HG02678 (cell line): ENCODE data around the gene KIAA0319L.
"Not testable (repeated sequence)": the region's sequence is repeated elsewhere in the genome, so short reads cannot be mapped to it uniquely, and the experiment has no call there.

Experiments used
- ATAC-seq: cut with Tn5 transposase; IDR thresholded peaks from one replicate; pipeline ENCODE4 v1.9.1; 2021; ENCODE audit warnings: mild to moderate bottlenecking, moderate library complexity; ENCODE audit not compliant: unreplicated experiment

The KIAA0319L gene

DNA sequence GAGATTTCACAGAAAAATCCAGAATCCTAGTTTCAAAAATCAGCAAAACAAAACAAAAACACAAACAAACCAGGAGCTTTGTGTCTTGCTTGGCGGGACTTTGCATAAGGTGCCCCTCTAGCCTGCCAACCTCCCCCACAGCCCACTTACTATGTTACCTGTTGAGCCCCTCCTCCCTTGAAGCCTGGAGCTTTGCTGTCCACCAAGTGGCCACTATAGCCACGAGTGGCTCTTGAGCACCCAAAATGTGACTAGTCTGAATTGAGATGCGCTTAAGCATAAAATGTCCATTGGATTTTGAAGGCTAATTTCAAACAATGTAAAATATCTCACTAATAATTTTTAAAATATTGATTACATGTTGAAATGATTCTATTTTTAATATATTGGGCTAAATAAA is 28.1 kb upstream of the KIAA0319L start:
- no peak for ATAC-seq

DNA sequence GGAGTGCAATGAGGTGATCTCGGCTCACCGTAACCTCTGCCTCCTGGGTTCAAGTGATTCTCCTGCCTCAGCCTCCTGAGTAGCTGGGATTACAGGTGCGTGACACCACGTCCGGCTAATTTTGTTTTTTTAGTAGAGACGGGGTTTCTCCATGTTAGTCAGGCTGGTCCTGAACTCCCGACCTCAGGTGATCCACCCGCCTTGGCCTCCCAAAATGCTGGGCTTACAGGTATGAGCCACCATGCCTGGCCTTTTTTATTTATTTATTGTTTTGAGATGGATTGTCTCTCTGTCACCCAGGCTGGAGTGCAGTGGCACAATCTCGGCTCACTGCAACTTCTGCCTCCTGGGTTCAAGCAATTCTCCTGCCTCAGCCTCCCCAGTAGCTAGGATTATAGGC is 24.4 kb upstream of the KIAA0319L start:
- not testable (repeated sequence) for ATAC-seq

DNA sequence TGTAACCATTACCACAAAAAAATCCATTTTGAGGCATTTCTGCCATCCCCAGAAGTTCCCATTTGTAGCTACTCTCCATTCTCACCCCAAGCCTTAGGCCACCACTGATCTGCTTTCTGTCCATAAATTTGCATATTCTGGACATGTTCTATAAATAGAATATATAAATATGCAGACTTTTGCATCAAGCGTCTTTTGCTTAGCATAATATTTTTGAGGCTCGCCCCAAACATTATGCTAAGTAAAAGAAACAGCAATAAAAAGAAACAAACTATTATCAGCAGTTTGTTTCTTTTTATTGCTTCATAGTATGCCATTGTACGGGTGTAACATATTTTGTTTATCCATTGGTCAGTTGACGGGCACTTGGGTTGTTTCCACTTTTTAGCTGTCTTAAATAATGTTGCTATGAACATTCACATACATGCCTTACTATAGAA is 23.8 kb upstream of the KIAA0319L start:
- ATAC-seq, result no peak

DNA sequence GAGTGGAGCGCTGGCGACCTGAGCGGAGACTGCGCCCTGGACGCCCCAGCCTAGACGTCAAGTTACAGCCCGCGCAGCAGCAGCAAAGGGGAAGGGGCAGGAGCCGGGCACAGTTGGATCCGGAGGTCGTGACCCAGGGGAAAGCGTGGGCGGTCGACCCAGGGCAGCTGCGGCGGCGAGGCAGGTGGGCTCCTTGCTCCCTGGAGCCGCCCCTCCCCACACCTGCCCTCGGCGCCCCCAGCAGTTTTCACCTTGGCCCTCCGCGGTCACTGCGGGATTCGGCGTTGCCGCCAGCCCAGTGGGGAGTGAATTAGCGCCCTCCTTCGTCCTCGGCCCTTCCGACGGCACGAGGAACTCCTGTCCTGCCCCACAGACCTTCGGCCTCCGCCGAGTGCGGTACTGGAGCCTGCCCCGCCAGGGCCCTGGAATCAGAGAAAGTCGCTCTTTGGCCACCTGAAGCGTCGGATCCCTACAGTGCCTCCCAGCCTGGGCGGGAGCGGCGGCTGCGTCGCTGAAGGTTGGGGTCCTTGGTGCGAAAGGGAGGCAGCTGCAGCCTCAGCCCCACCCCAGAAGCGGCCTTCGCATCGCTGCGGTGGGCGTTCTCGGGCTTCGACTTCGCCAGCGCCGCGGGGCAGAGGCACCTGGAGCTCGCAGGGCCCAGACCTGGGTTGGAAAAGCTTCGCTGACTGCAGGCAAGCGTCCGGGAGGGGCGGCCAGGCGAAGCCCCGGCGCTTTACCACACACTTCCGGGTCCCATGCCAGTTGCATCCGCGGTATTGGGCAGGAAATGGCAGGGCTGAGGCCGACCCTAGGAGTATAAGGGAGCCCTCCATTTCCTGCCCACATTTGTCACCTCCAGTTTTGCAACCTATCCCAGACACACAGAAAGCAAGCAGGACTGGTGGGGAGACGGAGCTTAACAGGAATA is 20.1 kb upstream of the KIAA0319L start:
- peak; percentile 67 for ATAC-seq

DNA sequence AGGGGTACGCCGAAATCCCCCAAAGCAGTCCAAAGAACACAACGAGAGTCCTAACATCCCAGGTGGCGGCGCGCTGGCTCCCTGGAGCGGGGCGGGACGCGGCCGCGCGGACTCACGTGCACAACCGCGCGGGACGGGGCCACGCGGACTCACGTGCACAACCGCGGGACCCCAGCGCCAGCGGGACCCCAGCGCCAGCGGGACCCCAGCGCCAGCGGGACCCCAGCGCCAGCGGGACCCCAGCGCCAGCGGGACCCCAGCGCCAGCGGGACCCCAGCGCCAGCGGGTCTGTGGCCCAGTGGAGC is 19.5 kb upstream of the KIAA0319L start:
- not testable (repeated sequence) for ATAC-seq

DNA sequence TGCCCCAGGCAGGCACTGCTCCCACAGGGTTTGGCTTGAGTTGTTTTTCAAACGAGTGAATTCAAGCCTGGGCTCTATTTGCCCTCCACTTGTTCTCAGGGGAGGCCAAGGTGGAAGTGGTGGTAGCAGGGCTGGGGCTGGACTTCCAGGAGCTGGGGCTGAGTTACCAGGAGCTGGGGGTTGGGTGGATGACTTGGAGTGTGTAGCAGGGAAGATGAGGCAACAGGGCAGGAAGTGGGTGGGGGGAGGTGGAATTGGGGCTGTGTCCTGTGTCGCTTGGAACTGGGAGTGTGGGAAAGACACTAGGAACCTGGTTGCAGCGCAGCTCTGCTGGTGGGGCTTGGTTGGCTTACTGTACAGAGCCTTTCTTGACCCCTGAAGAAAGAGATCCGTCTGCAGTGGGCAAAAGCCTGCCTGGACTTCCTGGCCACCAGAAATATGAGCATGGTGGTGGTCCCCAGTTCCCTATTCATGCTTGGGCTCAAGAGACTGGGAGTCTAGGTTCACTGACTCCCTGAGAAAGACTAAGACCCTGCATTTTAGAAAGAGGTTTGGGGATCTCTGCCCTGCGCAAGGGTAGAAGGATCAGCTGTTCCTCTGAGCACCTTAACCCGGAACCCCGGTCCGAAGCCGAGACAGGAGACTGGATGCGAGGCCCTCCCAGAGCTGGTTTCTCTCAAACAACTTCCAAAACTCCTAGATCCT is 19.0 kb upstream of the KIAA0319L start:
- no peak for ATAC-seq

DNA sequence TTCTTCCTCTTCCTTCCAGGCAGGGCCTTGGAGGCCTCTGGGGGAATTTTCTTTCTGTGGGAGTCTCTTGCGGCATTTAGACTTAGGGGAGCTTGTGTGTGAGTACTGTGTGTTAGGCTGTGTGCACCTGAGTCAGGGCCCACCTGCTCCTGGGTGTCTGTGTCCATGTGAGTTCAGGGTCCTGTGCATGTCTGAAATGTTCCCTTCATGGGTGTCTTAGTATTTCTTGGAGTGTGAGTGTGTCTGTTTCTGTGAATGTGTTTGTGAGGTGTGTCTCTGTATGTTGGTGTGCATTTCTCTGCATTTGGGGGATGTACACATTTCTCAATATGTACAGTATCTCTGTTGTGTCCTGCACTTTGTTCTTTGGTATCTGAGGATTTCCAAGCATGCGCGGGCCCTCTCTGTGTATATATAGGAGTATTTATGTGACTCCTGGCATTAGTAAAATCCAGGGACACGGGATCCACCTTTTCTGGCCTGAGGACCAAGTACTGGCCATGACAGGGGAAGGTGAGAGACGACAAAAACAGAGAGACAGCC is 18.3 kb upstream of the KIAA0319L start:
- no peak for ATAC-seq

DNA sequence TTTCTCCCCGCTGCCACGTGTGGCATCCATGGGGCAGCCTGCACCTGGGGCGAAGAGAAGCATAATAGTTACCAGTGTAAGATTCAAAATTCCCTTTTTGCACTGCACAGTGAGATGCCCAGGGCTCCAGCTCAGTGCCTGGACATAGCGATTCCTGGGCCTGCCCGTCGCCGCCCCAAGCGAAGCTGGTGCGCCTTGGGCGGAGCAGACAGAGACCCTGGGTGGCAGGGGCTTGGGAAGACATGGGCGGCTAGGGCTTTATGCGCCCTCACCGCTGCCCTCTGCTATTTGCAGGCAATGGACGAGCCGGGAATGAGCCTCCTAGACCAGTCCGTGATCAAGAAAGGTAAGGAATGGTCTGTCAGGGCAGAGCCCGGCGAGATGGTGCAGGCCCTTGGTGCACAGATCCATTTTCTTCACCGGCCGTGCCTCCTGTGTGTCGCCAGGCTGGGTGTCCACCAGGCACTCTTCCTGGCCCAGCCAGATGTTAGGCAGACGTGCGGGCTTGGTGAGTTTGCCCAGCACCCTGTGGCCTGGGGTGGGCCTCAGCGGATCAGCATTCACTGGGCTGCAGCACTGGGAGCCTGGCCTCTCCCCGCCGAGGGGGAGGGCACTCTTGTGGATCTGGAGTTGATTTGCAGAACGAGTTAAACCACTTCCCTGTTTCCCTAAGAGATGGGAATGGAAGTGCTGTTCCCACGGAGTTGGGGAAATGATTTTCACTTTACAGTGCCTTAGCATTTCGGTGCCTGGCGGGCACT is 17.6 kb upstream of the KIAA0319L start:
- ATAC-seq, result no peak

DNA sequence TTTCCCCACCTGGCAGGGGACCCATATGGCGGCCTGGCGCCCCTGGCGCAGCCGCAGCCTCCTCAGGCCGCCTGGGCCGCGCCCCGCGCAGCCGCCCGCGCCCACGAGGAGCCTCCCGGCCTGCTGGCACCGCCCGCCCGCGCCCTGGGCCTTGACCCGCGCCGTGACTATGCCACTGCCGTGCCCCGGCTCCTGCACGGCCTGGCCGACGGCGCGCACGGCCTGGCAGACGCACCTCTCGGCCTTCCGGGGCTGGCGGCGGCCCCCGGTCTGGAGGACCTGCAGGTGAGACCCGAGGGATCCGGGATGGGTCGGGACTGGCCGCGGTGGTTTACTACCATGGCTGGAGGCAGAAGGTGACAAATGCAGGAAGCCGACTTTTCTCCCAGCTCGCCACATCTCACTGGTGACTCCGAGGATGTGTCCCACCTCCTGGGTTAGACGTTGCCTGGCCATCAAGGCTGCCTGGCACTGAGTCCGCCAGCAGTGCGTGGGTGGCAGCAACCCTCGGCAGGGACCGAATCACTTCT is 17.0 kb upstream of the KIAA0319L start:
- no peak for ATAC-seq

DNA sequence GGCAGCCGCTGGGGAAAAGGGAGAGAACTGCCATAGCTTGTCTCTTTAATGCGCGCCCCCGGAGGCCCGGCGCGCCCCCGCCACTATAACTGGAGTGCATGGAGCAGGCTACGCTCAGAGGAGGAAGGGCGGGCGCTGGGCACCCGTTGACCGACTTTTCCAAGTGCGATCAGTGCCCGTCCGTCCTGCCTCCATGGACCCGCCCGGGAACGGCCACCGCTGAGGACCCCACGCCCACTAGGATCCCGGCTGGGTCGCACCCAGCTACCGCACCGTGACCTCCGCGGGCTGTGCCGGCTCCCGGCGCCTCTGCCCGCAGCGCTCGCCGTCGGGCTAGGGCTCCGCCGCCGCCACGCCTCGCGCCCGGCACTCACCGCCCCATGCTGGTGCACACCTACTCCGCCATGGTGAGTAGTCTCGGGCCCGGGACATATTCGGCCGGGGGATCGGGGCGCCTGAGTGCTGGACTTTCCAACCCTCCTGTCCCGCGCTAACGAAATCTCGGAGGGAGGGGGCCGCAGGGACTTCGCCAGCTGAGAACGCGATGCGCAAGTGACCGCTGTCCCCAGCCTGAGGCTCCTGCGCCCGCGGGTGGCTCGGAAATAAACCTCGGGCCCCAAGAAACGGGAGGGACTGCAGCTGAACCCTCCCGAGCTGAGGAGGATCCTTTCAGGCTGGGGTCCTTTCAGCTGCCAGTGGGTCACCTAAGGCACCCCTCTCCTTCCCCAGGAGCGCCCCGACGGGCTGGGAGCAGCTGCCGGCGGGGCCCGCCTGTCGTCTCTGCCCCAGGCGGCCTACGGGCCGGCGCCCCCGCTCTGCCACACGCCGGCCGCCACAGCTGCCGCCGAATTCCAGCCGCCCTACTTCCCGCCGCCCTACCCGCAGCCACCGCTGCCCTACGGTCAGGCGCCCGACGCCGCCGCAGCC is 16.3 kb upstream of the KIAA0319L start, which contains the start of gene TFAP2E:
TSS of gene TFAP2E (plus strand) at position 117 of the 927 bp plus-strand sequence. CDS start at position 381, 264 bp downstream.
- no peak for ATAC-seq

DNA sequence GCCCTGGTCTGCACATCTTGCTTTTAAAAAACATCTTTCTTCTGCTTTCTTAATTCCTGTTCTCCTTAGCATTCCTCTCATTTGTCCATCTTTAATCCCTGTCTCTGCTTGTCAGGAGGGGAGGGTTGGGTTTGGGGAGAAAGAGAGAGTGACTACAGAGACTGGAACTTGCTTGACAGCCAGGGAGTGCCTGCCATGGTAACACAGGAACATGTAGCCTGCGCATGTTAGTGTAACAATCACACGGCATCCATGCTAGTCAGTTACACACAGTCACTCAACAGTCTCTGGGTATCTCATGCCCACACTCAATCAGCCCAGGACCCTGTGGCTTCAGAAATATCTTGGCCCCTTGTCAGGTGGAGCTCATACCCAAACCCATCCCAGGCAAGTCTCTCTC is 15.1 kb upstream of the KIAA0319L start:
- no peak for ATAC-seq

DNA sequence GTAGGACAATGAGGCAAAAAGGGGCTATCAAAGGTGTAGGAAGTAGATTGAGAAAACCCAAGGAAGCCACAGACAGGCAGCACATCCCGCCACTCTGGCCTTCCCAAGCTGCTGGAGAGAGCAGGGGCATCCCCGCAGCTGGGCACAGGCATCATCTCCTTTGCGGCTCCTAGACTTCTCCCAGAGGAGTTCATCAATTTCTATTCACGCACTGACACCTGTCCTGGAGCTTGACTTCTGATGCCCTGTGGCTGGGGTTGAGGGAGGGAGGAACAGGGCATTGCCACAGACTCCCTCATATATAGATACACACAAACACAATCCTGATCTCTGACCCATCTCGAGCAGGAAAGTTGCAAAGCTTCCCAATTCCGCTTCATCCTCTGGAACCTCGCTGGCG is 14.1 kb upstream of the KIAA0319L start:
- no peak for ATAC-seq

DNA sequence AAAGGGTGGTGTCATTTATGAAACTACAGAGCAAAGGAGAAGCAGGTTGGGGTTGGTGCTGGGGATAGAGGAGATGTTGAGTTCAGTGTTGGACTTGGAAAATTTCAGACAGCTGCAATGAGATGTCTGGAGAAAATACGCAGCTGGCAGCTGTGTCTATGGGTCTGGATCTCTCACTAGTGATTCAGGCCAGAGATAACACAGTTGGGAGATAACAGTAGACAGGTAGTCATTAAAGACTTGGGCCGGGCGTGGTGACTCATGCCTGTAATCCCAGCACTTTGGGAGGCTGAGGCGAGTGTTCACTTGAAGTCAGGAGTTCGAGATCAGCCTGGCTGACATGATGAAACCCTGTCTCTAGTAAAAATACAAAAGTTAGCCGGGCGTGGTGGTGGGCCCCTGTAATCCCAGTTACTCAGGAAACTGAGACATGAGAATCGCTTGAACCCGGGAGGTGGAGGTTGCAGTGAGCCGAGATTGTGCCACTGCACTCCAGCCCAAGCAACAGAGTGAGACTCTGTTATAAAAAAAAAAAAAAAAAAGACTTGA is 13.5 kb upstream of the KIAA0319L start:
- ATAC-seq, result no peak

DNA sequence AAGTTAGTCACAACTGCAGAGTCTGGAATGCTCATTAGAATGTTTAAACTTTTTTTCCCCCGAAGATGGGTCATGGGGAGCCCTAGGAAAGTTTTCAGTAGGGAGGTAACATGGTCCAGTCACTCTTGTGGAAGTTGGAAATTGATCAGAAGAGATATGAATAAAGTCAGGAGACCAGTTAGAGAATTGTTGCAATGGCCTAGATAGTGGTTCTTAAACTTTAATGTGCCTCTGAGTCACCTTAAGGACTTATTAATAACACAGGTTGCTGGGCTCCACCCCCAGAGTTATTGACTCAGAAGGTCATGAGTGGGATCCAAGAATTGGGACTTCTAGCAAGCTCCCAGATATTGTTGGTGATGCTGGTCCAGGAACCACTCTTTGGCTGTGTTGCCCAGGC is 12.7 kb upstream of the KIAA0319L start:
- no peak for ATAC-seq

DNA sequence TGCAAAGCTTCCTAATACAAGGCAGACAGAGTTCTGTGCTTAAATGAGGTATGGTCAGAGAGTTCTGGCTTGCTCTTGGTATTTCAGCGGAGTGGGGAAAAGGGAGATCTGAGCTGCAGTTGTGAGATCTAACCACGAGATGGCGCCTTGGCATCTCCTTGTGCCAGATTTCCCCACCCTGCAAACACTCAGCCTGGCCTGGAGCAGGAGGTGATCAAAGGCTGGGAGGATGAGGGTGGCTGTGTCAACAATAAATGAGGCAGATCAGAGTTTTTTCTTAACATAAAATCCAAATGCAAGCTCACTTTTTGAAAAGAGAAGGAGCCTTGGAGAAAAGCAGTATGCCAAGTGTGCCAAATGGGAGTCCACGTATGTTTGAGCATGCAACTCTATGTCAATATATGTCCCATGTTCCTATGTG is 11.8 kb upstream of the KIAA0319L start:
- ATAC-seq, result no peak

DNA sequence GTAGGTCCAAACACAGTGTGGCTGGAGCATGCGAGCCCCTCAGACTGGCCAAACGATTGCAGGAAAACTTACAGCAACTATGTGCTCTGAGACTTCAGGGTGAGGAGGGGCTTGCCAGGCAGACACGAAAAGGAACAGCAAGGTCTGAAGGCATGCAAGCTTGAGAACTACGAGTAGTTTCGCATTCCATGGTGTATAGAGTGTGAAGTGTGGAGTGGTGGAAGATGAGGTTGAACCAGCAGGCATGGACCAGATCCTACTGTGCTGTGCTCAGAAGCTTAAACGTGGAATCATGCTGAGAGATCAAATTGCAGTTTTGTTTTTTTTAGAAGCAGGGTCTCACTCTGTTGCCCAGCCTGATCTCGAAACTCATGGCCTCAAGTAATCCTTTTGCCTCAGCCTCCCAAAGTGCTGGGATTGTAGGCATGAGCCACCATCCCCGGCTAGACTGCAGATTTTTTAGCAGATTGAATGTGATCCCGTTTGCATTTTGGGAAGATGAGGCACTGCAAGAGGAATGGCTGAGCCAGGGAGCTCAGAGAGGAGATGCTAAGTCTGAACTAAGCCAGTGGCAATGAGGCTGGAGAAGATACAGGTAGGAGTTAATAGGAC is 10.8 kb upstream of the KIAA0319L start:
- no peak for ATAC-seq

DNA sequence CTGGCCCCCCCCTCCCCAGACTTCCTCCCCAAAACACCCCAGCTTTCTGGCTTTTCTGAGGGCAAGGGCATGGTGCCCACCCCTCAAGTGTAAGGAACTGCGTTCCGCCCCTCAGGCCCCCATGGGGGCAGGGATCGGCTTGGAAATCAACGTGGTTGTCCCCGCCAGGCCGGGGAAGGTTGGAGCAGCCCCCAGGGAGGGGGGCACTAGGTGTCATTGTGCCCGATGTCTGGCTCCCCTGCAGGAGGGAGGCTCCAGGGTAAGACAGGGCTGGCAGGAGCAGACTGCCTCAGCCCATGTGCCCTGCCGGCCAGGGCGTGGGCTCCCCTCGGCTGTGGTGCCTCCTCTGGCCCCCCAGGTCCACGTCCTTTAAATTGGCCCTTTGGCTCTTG is 8.5 kb upstream of the KIAA0319L start:
- ATAC-seq, result no peak

DNA sequence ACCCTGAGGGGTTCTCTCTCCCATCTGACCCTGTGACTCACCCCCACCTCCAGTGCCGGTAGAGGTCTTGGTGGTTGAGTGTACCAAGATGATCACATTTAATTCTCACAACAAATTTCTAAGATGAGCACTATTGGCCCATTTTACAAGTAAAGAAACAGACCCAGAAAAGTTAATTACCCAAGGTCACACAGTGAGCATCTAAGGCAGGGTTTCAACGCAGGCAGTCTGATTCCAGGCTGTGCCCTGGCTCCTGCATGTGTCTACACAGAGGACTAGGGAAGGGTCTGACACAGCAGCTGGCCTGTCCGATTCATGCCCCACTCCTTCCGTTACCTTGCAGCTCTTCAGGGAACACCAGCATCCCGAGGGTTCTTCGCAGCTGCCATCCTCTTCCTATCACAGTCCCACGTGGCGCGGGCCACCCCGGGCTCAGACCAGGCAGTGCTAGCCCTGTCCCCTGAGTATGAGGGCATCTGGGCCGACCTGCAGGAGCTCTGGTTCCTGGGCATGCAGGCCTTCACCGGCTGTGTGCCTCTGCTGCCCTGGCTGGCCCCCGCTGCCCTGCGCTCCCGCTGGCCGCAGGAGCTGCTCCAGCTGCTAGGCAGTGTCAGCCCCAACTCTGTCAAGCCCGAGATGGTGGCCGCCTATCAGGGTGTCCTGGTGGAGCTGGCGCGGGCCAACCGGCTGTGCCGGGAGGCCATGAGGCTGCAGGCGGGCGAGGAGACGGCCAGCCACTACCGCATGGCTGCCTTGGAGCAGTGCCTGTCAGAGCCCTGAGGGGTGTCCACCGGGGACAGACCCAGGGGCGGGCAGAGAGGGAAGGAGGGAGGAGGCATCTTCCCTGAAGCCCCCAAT is 7.9 kb upstream of the KIAA0319L start:
- ATAC-seq, result no peak
